ENCODE results near the gene GARIN1A.

GRCh38 chr7:128691227-128691626 lies 19.1 kb downstream of the GARIN1A start:
- no peak for TF ChIP-seq CTCF (IDR thresholded peaks at IDR 0.05; ENCODE audit: insufficient read depth, low read length)
- no peak for TF ChIP-seq POLR2AphosphoS5 (IDR thresholded peaks at IDR 0.05; ENCODE audit: low read depth)
